GM12878 (cell line): Measurements from ENCODE around the gene CACNG4. TPM values are rescaled to one million over a fixed set of nuclear protein-coding genes. Genes with fewer than 3 reads are reported as not detected.

Source experiments
- ATAC-seq: fragments of 200-7000 bp; cut with Tn5 transposase; 3 replicates; pipeline ENCODE4 v1.9.1; 2020; ENCODE audit warnings: mild to moderate bottlenecking, moderate library complexity
- BruUV-seq: library from RNA; stranded (reverse); fragments of 400-500 nt; replicated peaks from 2 replicates; lab custom pipeline; 2021; lab: Mats Ljungman, UMichigan
- CTCF ChIA-PET: fragments of 300-600 bp; sonication (Branson Sonifier 250); formaldehyde crosslinking; extraction: SDS; loops from one replicate; lab custom pipeline; 2021; ENCODE audit warnings: inconsistent platforms; lab: Yijun Ruan, JAX
- POLR2A ChIA-PET: fragments of 350-600 bp; formaldehyde crosslinking; extraction: SDS; loops from one replicate; lab custom pipeline; 2021; ENCODE audit warnings: inconsistent platforms; lab: Charles Lee
- RAD21 ChIA-PET: fragments of 300-600 bp; sonication (Branson Sonifier 250); formaldehyde crosslinking; loops from one replicate; lab custom pipeline; 2023; ENCODE audit warnings: antibody characterized with exemption; ENCODE audit not compliant: unreplicated experiment; lab: Charles Lee
- SMC1A ChIA-PET: fragments of 300-600 bp; sonication (Branson Sonifier 250); formaldehyde crosslinking; loops from one replicate; lab custom pipeline; 2023; ENCODE audit not compliant: unreplicated experiment, uncharacterized antibody; lab: Charles Lee
- DNase-seq: peaks from one replicate; pipeline ENCODE4 v3.0.0-alpha.2; 2011; ENCODE audit warnings: low read depth, low spot score
- FAIRE-seq: peaks from 3 replicates; lab custom pipeline; 2011; peaks lifted over from hg19 to GRCh38; lab: Jason Lieb, UNC
- H2AFZ ChIP-seq: 2 replicates; pipeline ENCODE4 v1.6.0; 2011; ENCODE audit warnings: low read depth, low read length, control low read depth; ENCODE audit not compliant: control insufficient read depth
- H3K27ac ChIP-seq: 2 replicates; pipeline ENCODE4 v1.5.1; 2011; ENCODE audit warnings: control low read depth; ENCODE audit not compliant: control insufficient read depth, insufficient read depth
- H3K27me3 ChIP-seq, 2 experiments: replicated peaks in 1 of 2; 2 replicates each; pipeline versions ENCODE4 v1.6.0 to v1.6.1; 2011; ENCODE audit warnings: low read length in 1 of 2; ENCODE audit not compliant: control insufficient read depth in 2 of 2, insufficient read depth in 2 of 2
- H3K36me3 ChIP-seq, 2 experiments: 2 replicates each; pipeline ENCODE4 v1.5.1; 2011; ENCODE audit warnings: low read length in 1 of 2; ENCODE audit not compliant: control insufficient read depth in 2 of 2, insufficient read depth in 2 of 2
- H3K4me1 ChIP-seq: 2 replicates; pipeline ENCODE4 v1.6.1; 2011; ENCODE audit warnings: mild to moderate bottlenecking, low read length, moderate library complexity, mixed read lengths; ENCODE audit not compliant: control insufficient read depth, insufficient read depth
- H3K4me2 ChIP-seq: 2 replicates; pipeline ENCODE4 v1.6.0; 2011; ENCODE audit warnings: control low read depth; ENCODE audit not compliant: control insufficient read depth, insufficient read depth
- H3K4me3 ChIP-seq: fragments of 200-600 bp; sonication (generic); 2 replicates; pipeline ENCODE4 v1.5.1; 2016
- H3K79me2 ChIP-seq: 2 replicates; pipeline ENCODE4 v1.6.0; 2011; ENCODE audit warnings: low read length; ENCODE audit not compliant: control insufficient read depth, insufficient read depth
- H3K9ac ChIP-seq: 2 replicates; pipeline ENCODE4 v1.8.0; 2011; ENCODE audit warnings: low read length, control low read depth, mixed read lengths; ENCODE audit not compliant: control insufficient read depth, insufficient read depth
- H3K9me3 ChIP-seq: replicated peaks from 3 replicates; pipeline ENCODE4 v1.5.1; 2011; ENCODE audit warnings: mild to moderate bottlenecking, low read length; ENCODE audit not compliant: control insufficient read depth, insufficient read depth
- H4K20me1 ChIP-seq: 2 replicates; pipeline ENCODE4 v1.6.0; 2011; ENCODE audit not compliant: control insufficient read depth, insufficient read depth
- CEBPB ChIP-seq, 2 experiments: fragments of 150-350 bp in 1 of 2; IDR thresholded peaks; 2 replicates each; pipeline ENCODE4 v1.6.1; 2012 to 2014; ENCODE audit warnings: low read depth in 2 of 2, low read length in 2 of 2, borderline replicate concordance in 1 of 2, inconsistent platforms in 1 of 2
- IRF5 ChIP-seq: fragments of 450-650 bp; IDR thresholded peaks from 2 replicates; pipeline ENCODE4 v1.6.1; 2017; ENCODE audit warnings: borderline replicate concordance
- KAT2A ChIP-seq: conservative IDR thresholded peaks from 2 replicates; pipeline ENCODE4 v1.6.1; 2011; ENCODE audit warnings: low read depth, low read length; ENCODE audit not compliant: control insufficient read depth
- MTA3 ChIP-seq: IDR thresholded peaks from 2 replicates; pipeline ENCODE4 v1.6.1; 2012; ENCODE audit warnings: low read length, inconsistent platforms, borderline replicate concordance
- NFXL1 ChIP-seq: fragments of 450-650 bp; IDR thresholded peaks from 2 replicates; pipeline ENCODE4 v1.6.1; 2017; ENCODE audit warnings: antibody characterized with exemption, mild to moderate bottlenecking, borderline replicate concordance
- POLR2AphosphoS5 ChIP-seq: IDR thresholded peaks from 2 replicates; pipeline ENCODE4 v1.6.1; 2011; ENCODE audit warnings: mild to moderate bottlenecking, low read length, inconsistent platforms
- PRDM15 ChIP-seq: fragments of 450-650 bp; formaldehyde crosslinking; IDR thresholded peaks from 2 replicates; pipeline ENCODE4 v1.4.0; 2020; ENCODE audit warnings: mild to moderate bottlenecking, moderate library complexity
- RFX5 ChIP-seq: IDR thresholded peaks from 2 replicates; pipeline ENCODE4 v1.6.1; 2011; ENCODE audit warnings: low read depth, low read length, improper control_type of control experiment
- SIX5 ChIP-seq: IDR thresholded peaks from 2 replicates; pipeline ENCODE4 v1.6.1; 2011; ENCODE audit warnings: mild to moderate bottlenecking, low read depth, low read length, moderate library complexity; ENCODE audit not compliant: severe bottlenecking
- ZNF687 ChIP-seq: fragments of 450-650 bp; IDR thresholded peaks from 2 replicates; pipeline ENCODE4 v1.6.1; 2017; ENCODE audit warnings: mild to moderate bottlenecking, moderate library complexity
- WGBS: methylation state at CpG from one replicate; pipeline ENCODE4 v1.1.6; 2016; ENCODE audit warnings: low lambda C conversion rate; ENCODE audit not compliant: insufficient replicate concordance, insufficient coverage; ENCODE audit errors: missing lambda C conversion rate; 5-methylcytosine and 5-hydroxymethylcytosine counted together
- in situ Hi-C: fragments of 300-500 bp; cut with MboI; formaldehyde crosslinking; loops from 9 replicates; pipeline ENCODE4 v1.14.3; 2018; ENCODE audit warnings: mixed read lengths
- intact Hi-C: fragments of 100-400 bp; cut with micrococcal nuclease; formaldehyde crosslinking; loops from one replicate; pipeline ENCODE4 v1.14.2; 2022; ENCODE audit not compliant: unreplicated experiment
- polyA plus RNA-seq, 11 experiments: library from polyadenylated mRNA; depleted of rRNA in 4 of 11; unstranded in 6 of 11; stranded (reverse) in 5 of 11; fragments of >200 nt; fragmentation: Nextera tagmentation in 4 of 11; fragmentation: Illumina TruSeq in 1 of 11; extraction: Ambion mirVana in 4 of 11; extraction: Trizol in 1 of 11; gene quantifications; 1 replicate in 1 of 11; 2 replicates in 10 of 11; pipeline versions ENCODE4 v1.2.1 to v1.2.3, GENCODE V29; 2011 to 2016; ENCODE audit warnings: inconsistent platforms in 2 of 11, missing spikeins in 2 of 11, low read depth in 1 of 11
- total RNA-seq, 4 experiments: library from RNA; depleted of rRNA in 3 of 4; stranded (reverse); fragments of >200 nt in 3 of 4; fragmentation: Illumina TruSeq in 1 of 4; extraction: Trizol in 1 of 4; gene quantifications; 2 replicates each; pipeline versions ENCODE4 v1.2.1 to v1.2.3, GENCODE V29; 2013 to 2021

CACNG4 gene
- total and polyA plus RNA-seq, 10 of the 15 experiments (the other 5 are each of a cell fraction or from before 2014, with no cell fraction given), result 0.08 TPM; not detected in 8

- TF ChIP-seq SIX5 (no peak), ZNF687 (no peak), PRDM15 (CRISPR knock-in tag) (no peak), RFX5 (no peak), MTA3 (no peak), NFXL1 (no peak), KAT2A (no peak), CEBPB (IDR thresholded peaks at IDR 0.05; ENCODE audit: borderline replicate concordance in 1 of 2, low read depth in 2 of 2, low read length in 2 of 2) (no peak), POLR2AphosphoS5 (no peak), IRF5 (no peak)
- DNase-seq (no peak), ATAC-seq (no peak; the same call in 1 of the 3 replicates), FAIRE-seq (peak; percentile 61)
- H3K4me3 ChIP-seq, result no peak overlapping the region
- ChIA-PET CTCF (no interaction called here), POLR2A (no interaction called here), SMC1A (interaction anchor here (0.9 kb wide), 1 partner anchor 233 kb away, joined by 3 read pairs; no protein-coding TSS in a partner anchor), RAD21 (no interaction called here)
- 32% methylated on average over 3 of the region's 3 CpGs for WGBS
- 0 out of 2 replicates have a peak overlapping the region, but pooled peaks have one; percentile 18 for H3K4me2 ChIP-seq
- intact Hi-C loops, result no loop called here
- no peak overlapping the region for H3K9ac ChIP-seq
- H3K36me3 ChIP-seq, result no peaks in the 10 kb centered on the region
- H3K27me3 ChIP-seq, result peaks cover 0 to 1% of the 10 kb centered on the region in 2 experiments; a peak in 1 of 4 replicates
- in situ Hi-C loops, result no loop called here
- no peak overlapping the region for H2AFZ ChIP-seq
- no peaks in the 10 kb centered on the region for H3K9me3 ChIP-seq
- BruUV-seq, result no TSS peak
- peaks cover 15% of the 10 kb centered on the region for H3K4me1 ChIP-seq
- H3K27ac ChIP-seq, result no peak overlapping the region
- no peaks in the 10 kb centered on the region for H4K20me1 ChIP-seq
- H3K79me2 ChIP-seq, result no peaks in the 10 kb centered on the region
Observed at GRCh38 chr17:66950325-66950724, 14.2 kb upstream of the CACNG4 start.
